T-helper 2 cell (primary cell): ENCODE data around the gene CDCA5.

Experiments
- DNase-seq, 5 experiments: peaks; one replicate each; pipeline versions ENCODE4 v3.0.0 to v3.0.0-alpha.2; 2012 to 2022

The CDCA5 gene

DNA sequence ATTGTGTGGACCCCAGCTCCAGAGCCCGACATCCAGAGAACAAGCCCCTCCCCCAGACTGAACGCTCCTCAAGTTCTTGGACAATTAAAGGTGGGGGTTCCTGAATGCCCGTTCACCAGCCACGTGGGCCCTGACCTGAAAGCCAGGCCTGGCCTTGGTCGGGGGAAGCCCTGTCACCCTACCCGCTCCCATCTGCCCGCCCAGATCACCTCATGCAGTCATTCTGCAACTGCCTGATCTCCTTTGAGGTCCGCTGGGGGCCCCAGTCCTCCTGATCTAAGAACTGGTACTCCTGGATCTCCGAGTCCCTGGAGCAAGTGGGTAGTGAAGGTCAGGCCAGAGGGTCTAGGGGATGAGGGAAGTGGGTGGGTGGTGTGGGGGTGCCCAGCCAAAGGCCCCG lies 16.4 kb downstream of the CDCA5 start:
- no peak for DNase-seq

DNA sequence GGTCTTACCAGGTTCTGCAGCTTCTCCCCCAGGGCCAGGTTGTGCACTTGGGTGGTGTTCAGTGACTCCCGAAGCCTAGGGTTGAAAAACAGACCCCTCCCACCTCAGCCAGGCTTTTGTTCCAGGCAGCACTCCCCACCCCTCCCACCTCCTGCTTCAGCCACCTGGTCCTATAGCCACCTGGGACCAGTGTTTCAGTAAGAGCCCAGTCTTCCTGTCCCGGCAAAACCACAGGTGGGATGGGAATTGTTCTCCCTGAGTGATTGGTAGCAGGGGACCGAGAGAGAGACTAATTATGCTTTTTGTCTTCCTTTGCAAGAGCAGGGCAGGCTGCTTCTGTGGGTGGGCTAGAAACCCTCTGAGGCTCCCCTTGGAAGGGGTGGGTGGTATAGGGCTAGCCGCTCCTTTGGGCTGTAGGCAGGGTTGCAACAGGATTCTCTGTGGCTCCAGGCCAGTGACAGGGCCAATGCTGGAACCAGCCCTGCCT lies 17.0 kb downstream of the CDCA5 start:
- DNase-seq: no peak

DNA sequence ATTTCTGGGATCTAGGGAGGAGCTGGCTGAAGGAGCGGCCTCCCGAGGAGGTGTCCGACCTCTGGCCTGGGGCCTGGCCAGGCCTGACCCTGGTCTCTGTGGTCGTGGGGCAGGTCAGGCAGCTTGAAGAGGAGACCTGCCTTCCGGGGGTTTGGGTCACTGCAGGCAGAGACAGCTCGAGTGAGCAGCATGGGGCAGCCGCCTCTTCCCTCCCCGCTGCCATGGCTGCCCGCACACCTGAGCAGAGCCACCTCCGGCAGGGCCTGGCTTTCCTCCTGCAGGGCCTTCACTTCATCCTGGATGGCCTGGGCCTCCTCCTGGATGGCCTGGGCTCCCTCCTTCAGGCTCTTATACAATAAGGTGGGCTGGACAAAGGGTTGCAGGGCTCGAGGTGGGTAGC lies 17.5 kb downstream of the CDCA5 start:
- no peak for DNase-seq

DNA sequence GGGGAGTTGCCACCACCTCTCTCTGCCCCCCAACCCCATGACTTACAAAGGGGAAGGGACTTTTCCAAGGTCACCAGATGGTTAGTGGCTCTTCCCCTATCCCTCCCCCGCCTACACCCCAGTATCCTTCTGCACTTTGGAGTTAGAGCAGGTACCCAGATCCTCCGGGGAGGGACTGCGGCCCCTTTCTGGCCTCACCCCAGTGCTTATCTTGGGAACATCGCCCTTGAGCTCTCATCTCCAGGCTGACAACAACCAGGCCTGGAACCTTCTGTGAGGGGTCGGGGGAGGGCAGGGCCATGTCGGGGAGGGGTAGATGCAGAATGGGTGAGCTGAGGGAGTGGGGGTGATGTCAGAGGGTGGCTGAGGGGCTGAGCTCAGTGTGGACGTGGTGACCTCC lies 18.0 kb downstream of the CDCA5 start:
- no peak for DNase-seq

DNA sequence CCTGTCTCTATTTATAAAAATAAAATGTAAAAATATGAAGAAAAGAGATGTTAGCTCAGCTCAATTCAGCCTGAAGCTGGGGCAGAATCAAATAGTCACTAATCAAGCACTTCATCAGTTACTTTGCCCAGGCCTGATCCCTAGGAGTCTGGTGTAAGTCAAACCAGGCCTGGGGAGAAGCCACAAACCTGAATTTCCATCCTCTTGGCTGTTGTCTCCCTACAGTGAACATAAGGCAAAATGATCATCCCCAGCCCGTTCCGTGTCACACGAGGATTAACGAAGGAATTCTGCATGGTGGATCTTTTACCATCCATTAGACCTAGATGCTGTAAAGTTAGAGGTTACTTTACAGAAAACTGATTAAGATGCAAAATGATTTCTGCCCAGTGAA lies 19.0 kb downstream of the CDCA5 start:
- DNase-seq: no peak

DNA sequence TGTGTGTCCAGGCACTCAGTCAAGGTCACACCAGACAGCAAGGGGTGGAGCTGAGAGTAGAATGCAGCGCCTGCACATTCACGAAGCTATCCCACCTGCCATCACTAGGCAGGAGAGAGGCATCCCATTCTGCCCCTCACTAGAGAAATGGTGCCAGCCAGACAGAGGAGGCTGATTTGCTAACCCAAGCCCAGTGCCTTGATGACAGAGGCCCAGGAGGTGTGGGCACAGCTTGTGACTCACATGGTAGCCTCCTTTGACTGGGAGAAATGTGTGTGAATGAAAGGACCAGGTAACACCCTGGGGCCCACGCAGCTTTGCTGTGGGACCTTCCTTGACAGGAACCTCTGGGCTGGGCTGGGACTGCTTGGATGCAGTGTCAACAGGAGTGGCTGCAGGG lies 20.3 kb downstream of the CDCA5 start:
- no peak for DNase-seq

DNA sequence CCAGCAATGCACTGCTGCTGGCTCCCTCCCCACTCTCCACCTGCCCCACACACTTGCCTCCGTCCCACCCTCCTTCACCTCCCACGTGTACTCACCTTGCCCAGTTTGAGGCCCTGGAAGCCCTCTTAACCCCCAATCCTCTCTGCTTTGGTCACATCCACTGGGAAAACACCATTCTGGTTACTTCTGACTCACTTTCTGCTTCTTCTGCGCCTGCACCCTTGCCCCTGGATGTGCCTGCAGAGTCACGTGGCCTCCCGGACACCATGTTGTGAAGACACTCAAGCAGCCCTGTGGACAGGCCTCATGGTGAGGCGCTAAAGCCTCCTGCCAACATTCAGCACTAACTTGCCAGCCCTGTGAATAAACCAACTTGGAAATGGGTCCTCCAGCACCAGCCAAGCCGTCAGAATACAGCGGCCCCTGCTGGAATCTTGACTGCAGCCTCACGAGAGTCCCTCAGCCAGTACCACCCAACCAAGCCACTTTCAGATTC lies 22.9 kb downstream of the CDCA5 start:
- DNase-seq: no peak

DNA sequence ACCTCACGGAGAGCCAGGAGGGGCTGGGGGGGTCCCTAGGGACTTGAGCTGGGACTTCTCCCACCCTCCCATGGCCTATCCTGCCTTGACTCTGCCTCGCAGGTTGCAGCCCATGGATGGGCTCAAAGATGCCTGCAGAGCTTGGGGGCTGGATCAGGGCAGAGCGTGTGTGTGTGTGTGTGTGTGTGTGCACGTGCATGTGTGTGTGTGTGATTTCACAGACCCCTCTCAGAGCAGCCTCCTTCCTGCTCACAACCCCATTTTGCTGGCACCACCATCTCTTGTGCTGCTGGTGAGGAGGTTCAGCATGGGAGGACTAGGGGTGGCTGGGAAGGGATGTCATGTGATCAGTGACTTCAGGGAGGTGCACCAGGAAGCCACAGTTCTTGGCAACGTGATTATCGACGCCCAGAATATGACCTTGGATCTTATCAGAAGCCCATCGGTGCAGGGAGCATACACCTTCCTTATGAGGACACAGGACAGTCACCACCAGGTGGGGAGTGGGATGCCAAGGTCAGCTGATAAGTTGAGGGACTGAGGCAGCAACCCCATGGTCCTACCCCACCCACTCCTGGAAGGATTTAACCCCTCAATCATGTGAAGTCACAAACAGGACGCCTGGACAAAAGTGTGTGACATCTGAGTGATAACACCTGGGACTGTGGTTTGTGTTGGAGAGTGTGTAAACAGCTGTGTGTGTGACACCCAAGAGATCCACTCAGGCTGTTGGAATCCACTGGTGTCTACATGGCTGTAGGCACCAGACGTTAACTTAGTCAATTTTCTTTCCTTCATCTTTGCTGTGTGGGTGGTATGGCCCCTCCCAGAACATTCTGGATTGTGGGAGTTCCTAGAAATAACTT lies 23.6 kb downstream of the CDCA5 start:
- DNase-seq: peak in 1 of 5 experiments; percentile 49

DNA sequence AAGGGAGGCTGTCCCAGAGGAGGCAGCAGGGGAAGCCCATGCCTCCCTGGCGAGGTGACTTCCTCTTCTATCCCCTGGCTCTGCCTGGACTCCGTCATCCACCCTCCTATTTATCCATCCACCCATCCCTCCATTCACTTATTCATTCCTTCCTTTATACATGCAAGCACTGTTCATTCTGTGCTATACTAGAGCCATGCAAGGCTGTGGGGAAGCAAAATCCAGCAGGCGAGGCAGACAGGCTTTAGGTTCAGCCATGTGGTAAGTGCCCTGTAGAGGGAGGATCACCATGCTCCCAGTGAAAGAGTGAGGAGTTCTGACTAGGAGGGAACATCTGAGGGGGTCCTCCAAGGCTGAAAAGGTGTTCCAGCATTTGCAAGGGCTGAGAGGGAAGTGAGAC lies 24.3 kb downstream of the CDCA5 start:
- DNase-seq: no peak

DNA sequence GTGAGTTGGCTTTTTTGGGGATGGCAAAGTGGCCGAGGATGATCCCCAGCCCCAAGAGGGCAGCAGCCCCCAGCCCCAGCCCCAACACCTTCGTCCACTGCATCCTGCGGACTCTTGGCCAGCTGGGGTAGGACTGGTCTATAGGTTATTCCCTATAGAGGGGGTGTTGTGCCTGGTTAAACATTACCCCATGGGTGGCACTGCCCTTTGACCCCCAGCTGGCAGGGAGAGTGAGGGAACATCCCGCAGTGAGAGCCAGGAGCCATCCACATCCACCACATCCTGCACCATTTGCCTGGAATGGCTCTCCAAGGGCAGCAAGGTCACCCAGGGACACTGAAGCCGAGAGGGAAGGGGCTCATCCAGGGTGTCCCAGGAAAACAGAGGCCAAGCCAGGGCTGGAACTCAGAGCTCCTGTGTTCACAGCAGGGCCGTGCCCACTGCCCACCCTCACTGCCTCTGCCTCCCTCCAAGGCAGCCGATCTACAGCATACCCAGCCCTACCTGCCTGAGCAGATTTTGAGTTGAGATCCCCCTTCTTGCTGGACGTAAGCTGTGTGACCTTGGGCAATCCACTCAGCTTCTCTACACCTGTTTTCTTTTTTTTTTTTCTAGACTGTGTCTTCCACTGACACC lies 25.3 kb downstream of the CDCA5 start, which contains the start of gene NAALADL1:
Gene NAALADL1 (minus strand): TSS at position 135 of the 636 bp plus-strand sequence. CDS start 32 bp downstream, at position 103.
- DNase-seq: no peak

DNA sequence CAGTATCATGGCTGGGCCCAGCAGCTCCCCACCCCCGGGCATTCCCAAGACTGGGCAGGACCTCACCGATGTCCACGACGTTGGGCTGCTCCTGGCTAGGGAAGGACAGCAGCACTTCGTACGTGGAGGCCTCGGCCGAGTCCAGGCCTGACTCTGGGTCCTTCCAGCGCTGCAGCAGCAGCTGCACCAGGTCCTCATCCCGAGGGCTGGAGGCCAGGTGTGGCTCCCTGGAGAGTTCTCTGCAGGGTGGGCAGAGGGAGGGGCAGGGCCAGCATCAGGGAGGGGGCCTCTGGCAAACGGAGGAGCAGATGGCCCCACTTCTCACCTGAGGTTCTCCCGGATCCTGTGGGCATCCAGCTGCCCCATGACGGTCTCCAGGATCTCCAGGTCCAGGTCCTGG lies 25.8 kb downstream of the CDCA5 start:
- no peak for DNase-seq

DNA sequence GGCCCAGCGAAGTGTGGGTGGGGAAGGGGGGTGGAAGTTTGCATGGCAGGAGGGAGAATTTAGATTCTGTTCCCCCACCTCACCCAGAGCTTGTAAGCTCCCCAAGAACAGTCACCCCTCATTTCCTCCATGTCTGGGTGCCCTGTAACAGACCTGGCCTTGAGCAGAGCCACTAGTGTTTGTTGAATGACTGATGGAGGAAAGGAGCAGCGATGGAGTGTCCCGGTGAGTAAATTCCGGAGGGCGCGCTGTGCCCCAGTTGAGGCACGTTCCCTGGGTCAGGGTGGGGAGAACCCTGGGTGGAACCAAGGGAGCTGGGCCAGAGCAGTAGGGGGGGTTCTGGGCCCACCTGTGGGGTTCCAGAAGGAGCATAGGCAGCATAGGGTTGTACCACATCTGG lies 26.3 kb downstream of the CDCA5 start:
- no peak for DNase-seq

DNA sequence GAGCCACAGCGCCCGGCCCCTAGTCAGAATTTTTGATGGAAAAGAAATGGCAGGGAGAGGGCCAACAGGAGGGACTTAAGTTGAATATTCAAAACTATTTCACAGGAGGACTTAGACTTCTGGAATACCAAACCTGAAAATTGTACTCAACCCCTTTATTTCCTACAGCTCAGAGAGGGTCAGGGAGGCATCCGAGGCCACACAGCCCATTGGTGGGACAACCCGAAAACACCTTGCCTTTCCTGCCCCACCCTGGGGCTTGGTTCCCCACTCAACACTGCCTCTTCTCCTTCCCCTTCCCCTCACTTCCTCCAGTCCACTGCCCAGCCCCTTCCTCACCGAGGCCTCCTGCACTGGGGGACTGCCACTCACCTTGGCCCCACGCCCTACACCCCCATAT lies 26.8 kb downstream of the CDCA5 start:
- DNase-seq: no peak

DNA sequence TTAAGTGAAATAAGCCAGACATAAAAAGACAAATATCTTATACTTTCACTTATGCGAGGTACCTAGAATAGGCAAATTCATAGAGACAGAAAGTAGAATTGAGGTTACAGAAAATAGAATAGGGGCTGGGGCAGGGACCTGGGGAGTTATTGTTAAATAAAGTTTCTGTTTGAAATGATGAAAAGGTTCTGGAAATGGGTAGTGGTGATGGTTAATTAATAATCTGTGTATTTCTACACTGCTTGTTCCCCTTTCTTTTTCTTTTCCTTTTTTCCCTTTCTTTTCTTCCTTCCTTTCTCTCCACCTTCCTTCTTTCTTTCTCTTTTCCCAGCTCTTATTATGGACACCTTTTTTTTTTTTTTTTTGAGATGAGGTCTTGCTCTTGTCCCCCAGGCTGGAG lies 28.3 kb downstream of the CDCA5 start:
- DNase-seq: no peak

DNA sequence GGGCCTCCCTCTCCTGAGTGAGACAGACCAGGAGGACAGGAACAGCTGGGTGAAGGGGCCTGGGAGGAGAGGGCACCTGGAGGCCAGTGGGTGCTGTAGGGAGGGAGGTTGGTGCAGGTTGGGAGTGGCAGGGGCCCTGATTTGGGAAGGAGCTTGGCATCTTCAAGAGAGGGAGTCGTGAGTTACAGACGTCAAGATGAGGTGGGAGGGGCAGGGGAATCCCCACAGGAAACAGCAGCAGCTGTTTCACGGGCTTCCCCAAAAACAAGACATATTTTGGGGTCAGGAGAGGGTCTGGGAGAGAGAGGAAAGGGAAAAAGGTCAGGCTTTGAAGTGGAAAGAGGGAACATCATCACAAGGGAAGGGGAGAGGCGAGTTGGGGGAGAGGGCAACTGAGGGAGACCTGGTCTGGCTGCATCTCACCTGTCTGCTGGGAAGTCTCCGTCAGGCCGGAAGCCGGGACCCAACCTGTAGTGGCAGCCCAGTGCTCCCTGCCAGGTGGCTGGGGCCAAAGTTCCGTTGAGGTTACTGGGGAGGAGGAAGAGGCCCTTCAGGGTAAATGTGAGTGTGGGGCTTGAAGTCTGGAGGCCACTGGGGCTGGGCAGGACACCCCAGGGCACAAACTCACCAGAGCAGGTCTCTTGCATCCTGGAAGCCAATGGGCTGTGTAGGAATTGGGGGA lies 29.9 kb downstream of the CDCA5 start:
- peak in 1 of 5 experiments; percentile 4 for DNase-seq

DNA sequence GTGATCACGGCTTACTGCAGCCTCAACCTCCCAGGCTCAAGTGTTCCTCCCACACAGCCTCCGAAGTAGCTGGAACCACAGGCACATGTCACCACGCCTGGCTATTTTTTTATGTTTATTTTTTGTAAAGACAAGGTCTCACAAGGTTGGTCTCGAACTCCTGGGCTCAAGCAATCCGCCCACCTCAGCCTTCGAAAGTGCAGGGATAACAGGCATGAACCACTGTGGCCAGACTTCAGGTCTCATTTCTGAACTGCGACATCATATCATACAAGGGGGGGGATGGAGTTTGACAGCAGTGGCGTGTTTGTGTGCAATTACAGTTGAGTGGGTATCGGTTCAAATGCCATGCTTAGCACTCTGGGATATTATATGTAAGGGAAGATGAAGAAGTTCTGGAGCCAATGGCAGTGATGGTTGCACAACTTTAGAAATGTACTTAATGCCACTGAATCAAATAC lies 32.4 kb downstream of the CDCA5 start:
- no peak for DNase-seq

DNA sequence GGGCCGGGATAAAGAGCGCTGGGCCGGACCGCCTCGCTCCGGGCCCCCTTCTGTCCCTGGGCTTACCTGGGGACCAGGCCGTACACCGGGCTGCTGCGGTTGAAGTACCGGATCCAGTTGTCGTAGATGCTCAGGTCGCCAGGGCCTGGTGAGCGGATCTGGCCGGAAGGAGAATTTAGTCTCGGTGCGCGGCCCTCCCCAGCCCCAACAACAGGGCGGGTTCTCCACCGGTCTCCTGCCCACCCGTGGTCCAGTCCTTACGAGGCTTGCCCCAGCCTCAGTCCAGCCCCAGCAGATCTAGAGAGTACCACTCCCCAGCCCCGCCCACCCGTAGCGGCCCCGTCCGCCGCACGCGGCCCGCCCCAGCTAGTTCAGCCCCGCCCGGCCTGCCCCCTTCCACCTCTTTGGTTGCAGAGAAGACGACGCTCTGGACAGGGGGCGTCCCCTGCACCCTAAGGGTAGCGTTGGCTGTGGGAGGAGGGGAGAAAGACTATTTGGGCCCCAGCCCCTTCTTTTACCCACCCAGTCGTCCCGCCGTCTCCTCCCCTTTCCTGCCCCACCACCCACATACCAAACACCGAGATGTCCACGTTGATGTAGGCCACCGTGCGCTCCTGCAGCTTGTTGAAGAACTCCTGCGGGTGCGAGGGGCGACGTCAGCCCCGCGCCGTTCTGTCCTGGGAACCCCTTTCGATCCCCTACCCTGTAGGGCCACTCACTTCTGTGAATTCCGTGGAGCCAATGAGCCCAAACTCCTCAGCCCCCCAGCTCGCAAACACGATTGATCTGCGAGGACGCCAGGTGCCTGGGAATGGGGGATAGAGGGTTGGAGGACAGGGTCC lies 36.0 kb downstream of the CDCA5 start:
- DNase-seq: peak in 2 of 5 experiments; percentile 13 to 30

DNA sequence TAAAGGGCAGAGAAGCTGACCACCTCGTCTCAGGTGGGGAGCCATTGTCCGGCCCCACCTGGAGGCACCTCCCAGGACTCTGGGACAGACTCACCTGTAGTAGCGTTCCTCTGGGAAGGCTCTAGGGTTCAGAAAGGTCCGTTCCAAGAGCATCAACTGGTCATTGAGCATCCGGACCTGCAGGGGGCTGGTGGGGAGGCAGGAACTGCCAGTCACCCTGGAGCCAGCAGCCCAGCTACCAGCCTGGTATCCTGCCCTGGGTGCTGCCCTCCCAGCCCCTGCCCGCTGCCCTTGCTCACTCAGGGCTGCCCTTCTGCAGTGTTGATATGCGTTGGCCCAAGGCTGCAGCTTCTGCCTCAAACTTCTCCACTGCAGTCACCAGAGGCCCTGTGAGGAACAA lies 38.1 kb downstream of the CDCA5 start:
- no peak for DNase-seq

DNA sequence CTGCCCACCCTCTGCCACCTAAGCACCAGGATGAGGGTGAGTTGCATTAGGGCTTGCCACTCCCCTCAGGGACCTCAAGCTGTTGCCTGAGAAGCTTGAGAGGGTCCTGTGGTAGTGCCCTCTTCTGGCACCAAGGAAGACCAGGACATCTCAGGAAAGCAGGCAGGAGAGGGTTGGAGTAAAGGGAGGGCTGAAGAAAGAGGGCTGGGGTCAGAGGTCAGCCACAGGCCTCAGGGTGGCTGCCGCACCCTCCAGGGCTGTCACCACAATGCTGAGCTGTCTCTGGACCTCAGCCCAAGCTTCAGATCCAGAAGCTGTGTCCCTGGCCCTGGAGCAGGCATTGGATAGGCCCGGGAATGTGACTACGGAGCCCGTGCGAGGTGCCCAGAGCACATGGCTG lies 38.8 kb downstream of the CDCA5 start:
- DNase-seq: no peak

DNA sequence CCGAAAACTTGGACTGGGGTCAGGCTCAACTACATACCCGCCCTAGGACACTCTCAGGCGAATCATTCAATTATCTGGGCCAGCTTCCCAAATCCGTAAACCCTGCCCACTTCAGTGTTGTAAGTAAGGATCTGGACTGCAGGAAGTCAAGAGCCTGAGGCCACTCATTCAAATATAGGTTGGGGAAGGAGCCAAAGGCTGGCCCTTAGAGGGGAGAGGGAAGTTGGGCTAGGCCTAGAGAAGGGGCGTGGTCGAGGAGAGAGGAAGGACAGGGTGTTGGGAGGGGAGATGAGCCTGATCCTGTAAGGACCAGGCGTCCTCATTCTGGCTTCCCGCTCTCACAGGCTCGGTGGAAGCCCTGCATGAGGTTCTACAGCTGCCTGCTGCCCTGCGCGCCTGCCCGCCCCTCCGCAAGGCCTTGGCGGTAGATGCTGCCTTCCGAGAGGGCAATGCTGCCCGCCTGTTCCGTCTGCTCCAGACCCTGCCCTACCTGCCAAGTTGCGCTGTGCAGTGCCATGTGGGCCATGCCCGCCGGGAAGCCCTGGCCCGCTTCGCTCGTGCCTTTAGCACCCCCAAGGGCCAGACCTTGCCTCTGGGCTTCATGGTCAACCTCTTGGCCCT lies 39.8 kb downstream of the CDCA5 start:
- DNase-seq: no peak

DNA sequence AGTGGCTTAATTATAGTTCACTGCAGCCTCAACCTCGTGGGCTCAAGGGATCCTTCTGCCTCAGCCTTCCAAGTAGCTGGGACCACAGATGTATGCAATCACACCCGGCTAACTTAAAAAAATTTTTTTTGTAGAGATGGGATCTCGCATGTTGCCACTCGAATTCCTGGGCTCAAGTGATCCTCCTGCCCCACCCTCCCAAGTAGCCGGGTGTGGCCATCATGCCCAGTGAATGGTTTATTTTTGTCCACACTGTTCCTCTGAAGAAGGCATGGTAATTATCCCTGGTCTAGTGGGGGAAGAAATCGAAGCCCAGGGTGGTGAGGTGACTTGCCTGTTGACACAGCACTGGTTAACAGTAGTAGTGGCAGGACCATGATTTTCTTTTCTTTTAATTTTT lies 40.9 kb downstream of the CDCA5 start:
- DNase-seq: no peak
